ENCODE results near the gene SLMAP.

DNA sequence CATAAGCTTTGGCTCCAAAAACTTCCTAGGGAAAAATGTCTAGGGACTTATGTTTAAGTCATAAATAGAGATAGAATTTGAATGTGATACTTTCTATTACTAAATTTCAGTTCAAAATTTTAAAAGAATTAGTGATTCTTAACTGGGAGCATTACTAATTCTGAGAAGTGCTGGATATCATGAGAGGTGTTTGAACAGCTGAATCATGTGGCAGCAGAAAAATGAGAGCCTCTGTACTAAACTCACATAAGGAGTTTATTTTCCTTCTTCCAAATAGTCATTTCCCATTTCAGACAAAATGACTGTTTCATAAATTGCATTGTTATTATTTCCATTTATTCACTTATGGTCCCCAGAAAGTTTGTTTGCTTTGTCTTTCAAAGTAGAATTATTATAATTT lies 62.7 kb downstream of the SLMAP start:
- no peak for TF ChIP-seq CTCF (IDR thresholded peaks at IDR 0.05; ENCODE audit: low read length)
- TF ChIP-seq EZH2phosphoT487 (IDR thresholded peaks at IDR 0.05; ENCODE audit: low read length), result no peak
- no peak for TF ChIP-seq EZH2 (optimal IDR thresholded peaks at IDR 0.05; ENCODE audit: low read depth, low read length)

Measured in MM.1S (cell line).